Stimulated activated CD4-positive, alpha-beta T cell treated with anti-CD3 and anti-CD28 coated beads, Interleukin-4, amount 100 ng/mL, for 4 hours (primary cell): Measurements from ENCODE around the gene CCDC12.

Experiments
- DNase-seq, 2 experiments: peaks; one replicate each; pipeline ENCODE4 v3.0.0-alpha.2; 2020

Gene CCDC12

DNA sequence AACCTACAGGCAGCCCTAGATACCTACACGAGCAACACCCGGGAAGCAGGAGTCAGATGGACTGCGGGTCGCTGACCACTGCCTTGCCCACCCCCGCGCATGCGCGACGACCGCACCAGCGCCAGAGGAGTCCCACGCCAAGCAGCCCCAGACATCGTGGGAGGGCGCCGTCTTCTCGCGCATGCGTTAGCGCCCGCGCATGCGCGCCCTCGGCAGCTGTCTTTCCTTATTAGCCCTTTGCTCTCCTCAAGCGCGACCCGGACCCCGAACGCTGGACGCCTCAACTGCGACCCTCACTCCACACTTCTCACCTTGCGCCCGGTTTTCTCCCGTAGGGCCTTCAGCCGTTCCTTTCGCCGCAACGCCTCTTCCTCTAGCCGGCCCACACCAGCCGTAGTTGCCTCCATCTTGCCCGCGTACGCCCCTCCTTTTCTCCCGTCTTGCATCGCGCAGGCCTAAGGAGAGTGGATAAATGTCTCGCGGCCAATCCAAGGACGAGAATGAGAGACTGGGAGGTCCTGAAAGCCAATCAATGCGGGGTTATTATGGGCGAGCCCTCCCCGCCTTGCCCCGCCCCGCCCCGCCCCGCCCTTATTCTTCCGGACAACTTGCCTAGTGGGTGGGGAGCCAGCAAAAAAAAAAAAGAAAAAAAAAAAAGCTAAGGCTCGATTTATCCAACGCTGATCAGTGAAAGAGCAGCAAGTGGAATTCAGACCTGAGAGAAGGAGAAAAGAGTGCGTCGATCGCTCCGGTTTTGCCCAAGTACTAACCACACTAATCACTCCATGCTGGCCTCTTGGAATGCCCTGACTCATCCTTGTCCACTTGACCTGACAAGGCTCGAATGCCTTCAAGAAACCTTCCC is at the start of gene CCDC12:
CCDC12 (minus strand) TSS at position 420 of the 865 bp plus-strand sequence; CDS start at position 407, 13 bp downstream.
- DNase-seq, result peak; percentile 81 to 95

DNA sequence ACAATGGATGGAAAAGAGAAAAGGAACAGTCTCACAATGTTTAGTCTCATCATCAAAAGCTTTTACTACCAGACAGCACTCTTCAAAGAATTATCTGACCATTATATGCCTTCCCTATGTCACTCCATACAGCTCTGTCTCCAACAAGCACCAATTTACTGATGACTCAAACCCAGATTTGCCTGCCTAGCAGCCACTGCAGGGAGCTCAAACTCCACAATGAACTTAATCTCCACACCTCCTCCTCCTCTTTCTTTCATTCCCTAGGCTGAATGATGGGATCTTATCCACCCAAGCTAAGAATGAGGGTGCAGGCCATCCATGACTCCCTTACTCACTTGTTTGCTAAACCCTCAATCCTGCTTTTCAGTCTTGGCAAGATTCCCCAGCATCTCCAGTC is 48.4 kb upstream of the CCDC12 start:
- no peak for DNase-seq

DNA sequence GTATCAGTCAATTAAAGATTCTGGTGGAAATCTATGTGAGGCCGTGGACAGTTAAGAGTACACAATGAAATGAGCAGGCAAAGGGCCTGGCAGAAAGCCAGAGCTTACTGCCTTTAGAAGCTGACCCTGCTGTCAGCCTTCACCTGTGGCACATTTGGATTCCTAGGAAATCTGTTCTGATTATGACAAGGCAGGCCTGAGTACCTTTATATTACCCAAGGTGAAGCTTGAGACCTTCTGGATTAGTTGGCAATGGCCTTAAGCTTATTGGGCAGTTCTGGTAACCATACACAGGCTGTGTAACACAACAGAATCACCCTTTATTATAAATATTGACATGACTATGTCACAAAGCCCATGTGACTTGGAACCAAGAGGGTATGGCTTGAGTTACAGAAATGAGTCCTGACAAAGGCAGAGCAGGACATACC is 46.1 kb upstream of the CCDC12 start:
- DNase-seq, result no peak

DNA sequence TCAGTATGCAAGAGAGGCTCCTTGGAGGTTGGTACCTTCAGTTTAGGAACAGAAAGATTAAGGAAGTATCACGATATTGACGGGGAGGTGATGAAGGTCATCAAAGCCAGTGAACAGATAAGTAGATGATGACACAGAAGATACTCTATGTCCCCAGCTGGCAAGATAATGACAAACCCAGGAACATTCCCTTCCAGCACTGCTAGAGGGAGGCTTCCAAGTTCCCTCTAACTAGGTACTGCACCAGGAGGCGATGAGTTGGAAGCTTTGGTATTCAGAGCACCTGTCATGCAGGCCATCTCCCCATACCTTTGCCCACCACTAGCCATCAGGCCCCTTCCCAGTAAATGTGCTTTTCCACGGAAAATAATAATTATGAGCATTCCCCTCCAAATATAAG is 43.8 kb upstream of the CCDC12 start:
- no peak for DNase-seq

DNA sequence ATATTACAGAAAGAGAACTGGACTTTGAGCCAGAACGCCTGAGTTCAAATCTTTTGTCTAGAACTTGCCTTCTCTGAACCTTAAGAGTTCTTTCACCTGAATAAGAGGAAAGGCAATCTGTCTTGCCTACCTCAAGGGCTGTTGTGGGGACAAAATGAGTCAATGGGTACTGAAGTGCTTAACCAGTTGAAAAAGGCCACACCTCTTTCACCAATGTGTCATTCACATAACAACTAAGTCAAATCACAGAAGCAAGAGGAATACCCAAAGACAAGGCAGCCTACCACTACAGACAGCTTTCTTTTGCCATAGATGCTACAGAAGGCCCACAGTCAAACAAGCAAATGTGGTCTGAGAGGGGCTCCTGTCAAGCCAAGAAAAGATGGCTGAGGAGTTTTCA is 42.7 kb upstream of the CCDC12 start:
- no peak for DNase-seq

DNA sequence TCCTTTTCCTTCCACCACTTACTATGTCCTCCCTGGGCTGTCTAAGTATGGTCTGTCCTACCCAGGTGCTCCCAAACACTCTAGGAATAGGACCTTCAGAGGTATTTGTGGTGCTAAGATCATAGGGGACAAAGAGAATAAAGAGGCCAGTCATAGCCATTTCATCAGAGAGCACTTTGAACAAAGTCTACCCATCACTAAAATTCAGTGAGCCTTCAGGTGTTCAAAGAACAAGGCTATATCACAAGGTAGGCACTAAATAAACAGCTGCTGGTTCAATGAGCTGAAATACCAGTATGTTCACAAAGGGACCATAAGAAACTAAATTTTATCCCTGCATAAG is 41.7 kb upstream of the CCDC12 start:
- DNase-seq, result no peak

DNA sequence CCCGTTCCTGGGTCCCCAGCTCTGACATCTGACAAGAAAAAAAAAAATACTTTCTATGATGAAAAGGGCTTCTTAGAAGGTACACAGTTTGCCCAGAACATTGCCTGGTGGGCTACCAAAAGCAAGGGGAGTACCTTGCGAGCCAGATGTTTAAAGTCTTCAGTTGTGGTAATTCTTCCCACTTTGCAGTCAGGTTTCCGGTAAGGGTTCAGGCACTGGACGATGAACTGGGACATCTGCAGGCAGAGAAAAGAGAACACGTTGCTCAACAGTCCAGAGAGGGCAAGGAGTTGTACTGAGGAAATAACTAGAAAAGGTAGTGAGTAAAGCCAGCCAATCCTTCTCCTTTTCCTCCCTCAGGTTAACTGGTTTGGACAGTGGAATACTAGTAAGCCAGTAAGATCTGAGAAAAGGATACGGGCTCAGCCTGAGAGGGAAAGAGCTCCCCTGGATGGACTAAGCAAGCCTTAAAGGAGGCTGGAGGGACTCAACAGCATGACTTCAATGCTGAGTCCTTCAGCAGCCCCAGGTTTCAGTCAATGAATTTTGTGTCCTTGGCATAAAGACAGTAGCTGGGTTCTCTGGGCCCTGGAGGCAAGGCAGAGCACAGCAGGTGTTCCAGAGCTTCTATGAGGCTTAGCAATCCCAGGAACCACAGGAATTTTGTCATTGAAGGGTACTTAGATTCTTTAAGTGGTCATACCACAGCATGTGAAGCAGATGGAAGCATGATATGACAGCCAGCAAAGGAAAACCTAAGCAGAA is 41.1 kb upstream of the CCDC12 start:
- DNase-seq, result no peak

DNA sequence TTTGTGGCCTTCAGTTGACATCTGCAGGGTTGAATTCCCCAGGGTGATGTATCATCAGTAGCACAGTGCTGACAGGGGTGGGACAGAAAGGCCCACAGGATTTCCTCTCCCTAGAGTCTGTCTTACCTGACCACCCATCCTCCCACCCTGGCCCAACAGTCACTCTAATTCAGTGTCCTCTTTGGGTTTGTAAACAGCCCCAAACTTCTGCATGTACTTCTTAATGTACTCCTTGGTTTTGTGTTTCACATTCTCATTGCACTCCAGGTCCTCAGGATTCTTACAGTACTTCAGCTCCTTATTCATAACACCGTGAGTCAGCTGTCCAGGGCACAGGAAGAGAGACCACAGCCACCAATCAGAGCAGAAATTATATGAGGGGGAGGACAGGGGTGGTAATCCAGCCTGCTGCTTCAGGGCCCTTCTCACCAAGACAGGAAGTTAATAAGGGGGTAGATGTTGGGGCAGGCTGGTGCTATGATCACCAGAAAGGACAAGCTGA is 40.4 kb upstream of the CCDC12 start:
- peak in 1 of 2 experiments; percentile 36 for DNase-seq

DNA sequence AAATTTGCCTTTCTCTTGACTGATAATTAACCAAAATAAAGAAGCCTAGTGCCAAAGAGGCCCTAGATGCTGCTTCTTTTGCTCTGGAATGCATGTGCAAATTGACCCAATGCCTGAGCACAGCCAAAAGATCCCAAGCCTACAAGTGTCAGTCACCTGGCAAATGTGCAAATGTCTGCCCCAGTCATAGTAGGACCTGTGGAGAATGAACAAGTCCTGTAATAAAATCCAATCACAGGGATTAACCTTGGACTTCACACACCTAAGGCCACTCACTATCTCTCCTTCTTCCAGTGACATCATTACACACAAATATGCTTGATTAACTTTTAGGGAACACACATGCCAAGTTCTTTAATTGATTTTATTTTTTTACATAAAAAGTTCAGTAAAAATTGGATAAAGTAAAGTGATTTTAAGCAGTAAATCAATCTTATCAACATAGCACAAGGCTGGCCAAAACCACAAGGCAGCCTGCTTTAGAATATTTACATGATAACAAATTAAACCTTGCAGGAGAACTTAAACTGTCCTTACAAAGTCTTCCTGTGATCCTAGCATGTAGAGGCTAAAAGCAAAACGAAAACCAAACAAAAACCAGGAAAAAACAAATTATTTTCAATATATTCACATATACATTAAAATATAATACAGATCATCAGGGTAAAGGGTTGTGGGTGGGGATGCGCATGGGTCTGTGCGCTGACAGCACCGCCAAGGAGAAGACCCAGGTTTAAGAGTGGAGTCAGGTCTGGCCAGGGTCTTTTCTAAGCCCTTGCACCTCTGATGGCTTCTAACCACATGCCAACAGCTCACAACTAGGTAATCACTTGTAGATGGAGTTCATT is 39.8 kb upstream of the CCDC12 start:
- no peak for DNase-seq

DNA sequence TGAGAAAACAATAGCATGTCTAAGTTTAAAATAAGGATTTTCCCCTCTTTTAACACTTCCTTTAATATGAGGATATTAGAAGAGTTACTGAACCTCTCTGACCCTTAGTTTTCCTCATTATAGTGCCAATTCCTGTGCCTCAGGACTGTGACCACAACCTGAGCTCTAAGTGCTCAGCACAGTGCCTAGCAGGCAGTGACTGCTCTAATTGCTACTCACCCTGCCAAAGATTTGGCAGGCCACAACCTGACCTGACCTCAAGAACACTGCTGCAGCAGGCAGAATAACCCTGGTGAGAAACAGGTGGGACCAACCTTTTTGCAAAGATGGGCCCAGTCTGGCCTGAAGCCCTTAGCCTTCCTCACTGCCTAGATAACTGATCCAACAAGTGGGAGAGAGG is 38.6 kb upstream of the CCDC12 start:
- no peak for DNase-seq

DNA sequence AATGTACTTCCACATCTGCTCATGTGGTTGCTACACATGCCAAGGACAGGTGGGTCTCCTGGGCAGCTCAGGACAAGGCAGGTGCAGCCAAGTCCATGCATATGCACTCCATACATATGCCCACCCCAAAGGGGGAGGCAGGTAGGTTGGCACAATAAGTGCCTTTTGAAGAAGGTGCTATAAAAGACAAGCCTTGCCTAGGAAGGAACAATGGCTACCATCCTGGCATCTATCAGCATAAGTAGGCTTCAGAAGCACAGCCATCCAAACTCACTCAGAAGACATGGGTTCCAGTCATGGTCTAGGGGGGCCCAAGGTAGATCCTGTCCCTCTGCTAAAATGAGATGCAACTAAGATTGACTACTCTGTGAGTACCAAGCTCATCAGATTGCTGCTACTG is 37.5 kb upstream of the CCDC12 start:
- DNase-seq, result no peak

DNA sequence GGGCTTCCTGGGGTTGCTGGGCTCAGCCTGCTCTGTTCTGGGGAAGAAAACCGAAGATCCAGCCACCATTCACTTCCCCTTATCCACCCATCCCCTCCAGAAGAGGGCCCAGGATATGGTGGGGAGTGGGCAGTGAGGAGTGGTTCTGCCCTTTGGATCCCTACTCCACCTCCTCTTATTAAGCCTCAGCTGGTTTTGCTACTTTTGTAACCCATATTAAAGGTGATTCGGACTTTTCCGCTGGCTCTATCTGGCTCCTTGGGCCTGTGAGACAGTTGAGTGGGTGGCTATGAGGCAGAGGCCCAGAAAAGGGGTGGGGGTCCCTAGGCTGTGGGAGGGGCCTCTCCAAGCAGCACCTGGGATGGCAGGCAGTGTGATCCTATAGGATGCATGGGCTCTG is 36.7 kb upstream of the CCDC12 start:
- DNase-seq, result no peak

DNA sequence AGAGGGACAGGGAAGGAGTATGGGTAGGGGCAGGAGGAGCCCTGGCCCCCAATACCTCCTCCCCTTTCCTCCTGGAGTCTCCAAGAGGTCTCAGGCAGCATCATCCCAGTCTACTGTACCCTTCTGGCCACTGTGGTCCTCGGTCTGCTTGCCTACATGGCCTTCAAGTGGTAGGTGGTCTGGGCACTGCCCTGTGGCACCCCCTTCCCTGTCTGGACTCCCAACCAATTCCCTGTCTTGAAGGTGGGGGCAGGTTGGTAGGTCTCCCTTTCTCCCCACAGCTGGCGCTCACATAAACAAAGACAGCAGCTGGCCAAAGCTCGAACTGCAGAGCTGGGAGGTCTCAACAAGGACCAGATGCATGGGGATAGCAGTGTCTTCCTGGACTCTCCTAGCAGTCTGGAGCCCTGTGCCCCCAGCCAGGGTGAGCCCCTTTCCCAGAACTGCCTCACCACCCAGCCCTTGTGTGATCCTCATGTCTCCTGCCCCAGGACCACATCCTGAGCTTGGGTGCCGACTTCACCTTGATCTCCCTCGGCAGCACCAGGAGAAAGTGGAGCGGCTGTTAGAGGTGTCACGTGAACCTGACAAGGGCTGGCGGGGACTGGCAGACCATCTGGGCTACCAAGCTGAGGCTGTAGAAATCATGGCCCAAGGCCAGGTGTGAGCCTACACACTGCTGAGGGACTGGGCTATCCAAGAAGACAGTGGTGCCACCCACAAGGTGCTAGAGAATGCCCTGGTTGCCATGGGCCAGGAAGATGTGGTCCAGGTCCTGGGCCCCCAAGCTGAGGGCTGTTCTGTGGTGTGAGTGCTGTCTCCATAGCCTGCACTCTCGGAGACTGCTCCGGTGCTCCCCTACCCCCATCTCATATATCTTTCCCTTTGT is 36.0 kb upstream of the CCDC12 start:
- DNase-seq, result no peak

DNA sequence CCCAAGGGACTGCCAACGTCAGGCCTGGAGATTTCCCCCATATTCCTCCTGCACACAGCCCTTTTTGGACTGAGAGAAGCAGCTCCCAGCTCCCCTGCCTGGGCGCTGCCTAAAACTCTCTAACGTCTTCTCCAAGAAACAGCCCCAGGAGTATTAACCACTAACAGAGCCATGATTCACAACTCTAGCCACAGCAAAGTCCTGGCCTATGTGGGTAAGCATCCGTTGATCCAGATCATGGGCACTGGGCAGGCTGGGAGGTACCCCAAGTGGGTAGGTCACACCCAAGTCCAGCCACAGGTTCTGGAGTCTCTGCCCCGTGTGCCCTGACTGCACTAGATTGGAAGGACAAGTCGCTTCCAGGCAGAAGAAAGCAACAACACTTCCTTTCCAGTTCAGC is 34.8 kb upstream of the CCDC12 start:
- DNase-seq, result no peak

DNA sequence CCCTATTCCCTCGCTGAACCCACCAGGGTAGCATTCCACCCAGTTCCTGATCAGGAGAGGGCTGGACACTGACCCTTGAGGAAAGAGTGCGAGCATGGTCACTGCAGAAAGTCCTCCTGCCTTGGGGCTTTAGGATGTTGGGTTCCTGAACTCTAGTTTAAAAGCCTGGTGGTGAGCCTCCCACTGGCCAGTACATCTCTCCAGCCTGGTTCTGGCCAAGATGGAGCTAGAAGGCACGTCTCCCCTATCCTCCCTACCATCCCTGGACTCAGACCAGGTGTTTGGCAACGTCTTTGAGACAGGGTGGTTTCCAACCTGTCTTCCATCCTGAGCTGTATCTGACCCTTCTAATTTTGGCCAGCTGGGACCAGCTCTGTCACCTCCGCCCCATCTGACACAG is 34.4 kb upstream of the CCDC12 start:
- DNase-seq, result no peak

DNA sequence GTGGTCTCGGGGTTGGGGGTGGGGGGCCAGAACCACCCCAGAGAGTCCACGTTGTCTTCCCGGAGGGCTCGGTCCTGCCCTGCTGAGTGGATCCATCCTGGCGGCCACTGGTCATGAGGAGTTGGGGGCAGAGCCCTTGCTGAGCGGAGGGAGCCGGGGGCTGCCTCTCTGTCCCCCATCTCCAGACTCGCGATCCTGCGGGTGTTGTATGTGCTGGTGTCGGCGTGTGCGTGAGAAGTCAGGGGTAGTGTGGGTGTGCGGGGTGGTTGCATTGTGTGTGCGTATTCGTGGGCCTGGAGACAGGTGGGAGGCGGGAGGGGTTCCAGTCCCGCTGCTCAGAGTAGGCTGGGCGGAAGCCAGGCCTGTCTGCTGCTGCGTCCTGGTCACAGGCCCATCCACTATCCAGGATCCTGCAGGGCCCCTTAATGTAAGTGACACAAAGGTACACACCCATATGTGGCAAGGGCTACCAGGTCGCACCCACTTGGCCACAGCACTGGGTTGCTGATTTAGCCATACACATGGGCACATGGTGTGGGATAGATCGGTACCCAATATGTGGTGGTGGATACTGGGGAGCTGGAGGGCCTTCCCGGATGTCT is 33.7 kb upstream of the CCDC12 start:
- no peak for DNase-seq

DNA sequence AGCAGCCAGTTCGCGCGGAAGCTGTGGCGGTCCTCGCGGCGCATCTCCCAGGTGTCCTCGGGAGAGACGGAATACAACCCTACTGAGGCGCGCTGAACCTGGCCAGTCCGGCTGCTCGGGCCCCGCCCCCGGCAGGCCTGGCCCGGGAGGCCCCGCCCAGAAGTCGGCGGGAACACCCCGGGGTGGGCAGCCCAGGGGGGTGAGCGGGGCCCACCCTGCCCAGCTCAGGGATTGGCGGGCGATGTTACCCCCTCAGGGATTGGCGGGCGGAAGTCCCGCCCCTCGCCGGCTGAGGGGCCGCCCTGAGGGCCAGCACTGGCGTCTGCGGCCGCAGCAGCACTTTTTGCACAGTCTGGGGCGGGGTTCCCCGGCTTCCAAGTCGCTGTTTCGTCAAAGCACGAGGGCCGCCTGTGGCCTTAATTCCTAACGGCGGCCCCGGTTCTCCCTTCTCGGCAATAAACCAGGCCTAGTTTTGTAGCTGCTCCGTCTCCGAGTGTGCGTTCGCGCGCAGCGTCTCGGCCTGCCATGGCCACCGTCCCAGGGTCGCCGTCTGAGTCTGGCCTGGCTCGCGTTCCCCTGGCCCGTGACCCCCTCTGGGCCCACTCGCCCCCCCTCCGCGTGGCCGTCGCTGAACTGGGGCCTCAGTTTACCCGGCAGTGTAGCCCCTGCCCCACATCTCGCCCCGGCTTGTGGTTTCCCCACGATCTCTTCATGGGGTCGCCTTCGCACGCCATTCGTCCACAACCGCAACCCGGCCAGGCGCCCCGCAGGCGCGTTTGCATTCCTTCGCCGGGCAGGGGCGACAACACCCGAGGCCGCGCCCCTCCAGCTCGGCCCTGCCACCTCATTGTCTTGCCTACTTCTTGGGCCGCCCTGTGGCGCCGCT is 32.9 kb upstream of the CCDC12 start:
- peak; percentile 64 to 72 for DNase-seq

DNA sequence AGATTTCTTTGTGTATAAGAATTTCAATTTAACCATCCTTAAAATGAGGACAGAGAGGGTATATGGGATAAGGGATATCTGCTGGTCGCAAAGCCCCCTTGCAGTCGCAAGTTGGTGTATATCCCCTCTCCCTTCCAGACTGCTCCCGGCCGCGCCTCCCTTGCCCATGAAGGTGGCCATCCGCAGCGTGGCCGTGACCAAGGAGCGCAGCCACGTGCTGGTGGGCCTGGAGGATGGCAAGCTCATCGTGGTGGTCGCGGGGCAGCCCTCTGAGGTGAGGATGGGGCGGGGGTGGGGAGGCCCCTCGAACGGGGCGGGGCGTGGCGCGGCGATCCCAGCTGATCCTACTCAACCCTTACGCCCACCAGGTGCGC is 32.3 kb upstream of the CCDC12 start:
- DNase-seq, result no peak

DNA sequence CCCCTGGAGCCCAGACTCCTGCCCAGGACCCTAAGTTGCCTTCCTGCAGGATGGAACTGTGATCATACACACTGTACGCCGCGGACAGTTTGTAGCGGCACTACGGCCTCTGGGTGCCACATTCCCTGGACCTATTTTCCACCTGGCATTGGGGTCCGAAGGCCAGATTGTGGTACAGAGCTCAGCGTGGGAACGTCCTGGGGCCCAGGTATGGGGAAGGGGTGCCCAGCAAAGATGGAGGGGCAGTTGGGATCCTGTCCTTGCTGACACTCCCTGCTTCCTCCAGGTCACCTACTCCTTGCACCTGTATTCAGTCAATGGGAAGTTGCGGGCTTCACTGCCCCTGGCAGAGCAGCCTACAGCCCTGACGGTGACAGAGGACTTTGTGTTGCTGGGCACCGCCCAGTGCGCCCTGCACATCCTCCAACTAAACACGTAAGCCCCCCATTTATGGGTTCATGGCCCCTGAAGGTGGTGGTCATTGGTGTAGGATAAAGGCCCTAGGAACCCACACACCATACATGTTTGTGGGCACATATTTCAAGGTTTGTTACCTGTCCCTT is 31.8 kb upstream of the CCDC12 start:
- no peak for DNase-seq
